Central memory CD8-positive, alpha-beta T cell (primary cell): Measurements from ENCODE around the gene TFDP1.

Experiments
- ATAC-seq: fragments of 150-1000 bp; cut with Tn5 transposase; replicated peaks from 2 replicates; pipeline ENCODE4 v1.10.0; 2022; ENCODE audit warnings: mild to moderate bottlenecking, moderate FRiP score, moderate number of reproducible peaks; ENCODE audit not compliant: poor library complexity, severe bottlenecking; ENCODE audit errors: extremely low read depth
- DNase-seq, 2 donors: peaks; one replicate each; pipeline ENCODE4 v3.0.0; 2021; ENCODE audit warnings: low spot score in 2 of 2
- H3K27ac Mint-ChIP-seq: one replicate; pipeline ENCODE4 v1.8.0; 2022; ENCODE audit warnings: low read depth, mild to moderate bottlenecking, moderate library complexity, mixed read lengths
- H3K27me3 Mint-ChIP-seq: one replicate; pipeline ENCODE4 v1.8.0; 2022; ENCODE audit warnings: mixed read lengths
- H3K36me3 Mint-ChIP-seq: one replicate; pipeline ENCODE4 v1.8.0; 2022; ENCODE audit warnings: mild to moderate bottlenecking, moderate library complexity, mixed read lengths; ENCODE audit not compliant: insufficient read depth
- H3K4me1 Mint-ChIP-seq: one replicate; pipeline ENCODE4 v1.8.0; 2022; ENCODE audit warnings: mixed read lengths
- H3K4me3 Mint-ChIP-seq: one replicate; pipeline ENCODE4 v1.8.0; 2022; ENCODE audit warnings: mild to moderate bottlenecking, moderate library complexity, mixed read lengths
- H3K9me3 Mint-ChIP-seq: one replicate; pipeline ENCODE4 v1.8.0; 2022; ENCODE audit warnings: mixed read lengths

The TFDP1 gene

GRCh38 chr13:113598481-113598880 is 13.9 kb downstream of the TFDP1 start:
- ATAC-seq: no peak
- Mint-ChIP-seq H3K4me1 (peaks cover 27% of the 10 kb centered on the region), H3K27ac (no peak overlapping the region), H3K36me3 (peaks cover 5% of the 10 kb centered on the region), H3K4me3 (no peak overlapping the region), H3K27me3 (no peaks in the 10 kb centered on the region), H3K9me3 (no peaks in the 10 kb centered on the region)
- DNase-seq: no peak

- Mint-ChIP-seq H3K4me3 (no peak overlapping the region), H3K27me3 (no peaks in the 10 kb centered on the region), H3K9me3 (no peaks in the 10 kb centered on the region), H3K4me1 (peaks cover 27% of the 10 kb centered on the region), H3K27ac (no peak overlapping the region), H3K36me3 (peaks cover 5% of the 10 kb centered on the region)
- no peak for ATAC-seq
- DNase-seq: no peak
Measured at GRCh38 chr13:113599391-113599790, 14.8 kb downstream of the TFDP1 start.

- no peak for DNase-seq
Measured at GRCh38 chr13:113601166-113602070, 16.9 kb downstream of the TFDP1 start.

GRCh38 chr13:113602291-113602988 is 17.9 kb downstream of the TFDP1 start:
- Mint-ChIP-seq H3K27ac (peak overlapping the region; percentile 79), H3K4me3 (no peak overlapping the region), H3K4me1 (peaks cover 38% of the 10 kb centered on the region), H3K36me3 (peaks cover 5% of the 10 kb centered on the region), H3K27me3 (no peaks in the 10 kb centered on the region), H3K9me3 (no peaks in the 10 kb centered on the region)
- no peak for ATAC-seq
- no peak for DNase-seq

More at GRCh38 chr13:113601166-113602070, 16.9 kb downstream of the TFDP1 start:
- Mint-ChIP-seq H3K36me3 (peaks cover 5% of the 10 kb centered on the region), H3K9me3 (no peaks in the 10 kb centered on the region), H3K4me1 (peaks cover 36% of the 10 kb centered on the region), H3K27me3 (no peaks in the 10 kb centered on the region), H3K27ac (peak overlapping the region; percentile 79), H3K4me3 (no peak overlapping the region)
- no peak for ATAC-seq

GRCh38 chr13:113603116-113603710 is 18.7 kb downstream of the TFDP1 start:
- peaks cover 5% of the 10 kb centered on the region for H3K36me3 Mint-ChIP-seq
- peaks cover 38% of the 10 kb centered on the region for H3K4me1 Mint-ChIP-seq
- H3K27ac Mint-ChIP-seq: no peak overlapping the region
- ATAC-seq (no peak), DNase-seq (no peak)
- no peaks in the 10 kb centered on the region for H3K27me3 Mint-ChIP-seq
- H3K9me3 Mint-ChIP-seq: no peaks in the 10 kb centered on the region
- no peak overlapping the region for H3K4me3 Mint-ChIP-seq

GRCh38 chr13:113604186-113604585 is 19.6 kb downstream of the TFDP1 start:
- no peak for ATAC-seq
- Mint-ChIP-seq H3K27ac (no peak overlapping the region), H3K4me1 (peaks cover 40% of the 10 kb centered on the region), H3K36me3 (peaks cover 6% of the 10 kb centered on the region), H3K9me3 (no peaks in the 10 kb centered on the region), H3K4me3 (no peak overlapping the region), H3K27me3 (no peaks in the 10 kb centered on the region)
- DNase-seq: no peak

- Mint-ChIP-seq H3K4me3 (no peak overlapping the region), H3K4me1 (peaks cover 40% of the 10 kb centered on the region), H3K36me3 (peaks cover 6% of the 10 kb centered on the region), H3K27ac (peak overlapping the region; percentile 76), H3K9me3 (no peaks in the 10 kb centered on the region), H3K27me3 (no peaks in the 10 kb centered on the region)
- DNase-seq (no peak), ATAC-seq (no peak)
Measured at GRCh38 chr13:113605461-113605860, 20.9 kb downstream of the TFDP1 start.

GRCh38 chr13:113605866-113606438 is 21.4 kb downstream of the TFDP1 start:
- Mint-ChIP-seq H3K9me3 (no peaks in the 10 kb centered on the region), H3K36me3 (peaks cover 8% of the 10 kb centered on the region), H3K4me3 (no peak overlapping the region), H3K27ac (peak overlapping the region; percentile 76), H3K27me3 (no peaks in the 10 kb centered on the region), H3K4me1 (peaks cover 40% of the 10 kb centered on the region)
- ATAC-seq: no peak
- DNase-seq: no peak

GRCh38 chr13:113607056-113607888 is 22.7 kb downstream of the TFDP1 start:
- H3K4me1 Mint-ChIP-seq: peaks cover 32% of the 10 kb centered on the region
- H3K9me3 Mint-ChIP-seq: no peaks in the 10 kb centered on the region
- DNase-seq (no peak), ATAC-seq (peak; percentile 49)
- peak overlapping the region; percentile 47 for H3K27ac Mint-ChIP-seq
- no peak overlapping the region for H3K4me3 Mint-ChIP-seq
- H3K27me3 Mint-ChIP-seq: no peaks in the 10 kb centered on the region
- peaks cover 5% of the 10 kb centered on the region for H3K36me3 Mint-ChIP-seq

- Mint-ChIP-seq H3K9me3 (no peaks in the 10 kb centered on the region), H3K4me3 (no peak overlapping the region), H3K27ac (peak overlapping the region; percentile 47), H3K27me3 (no peaks in the 10 kb centered on the region), H3K4me1 (peaks cover 28% of the 10 kb centered on the region), H3K36me3 (peaks cover 7% of the 10 kb centered on the region)
- ATAC-seq: no peak
- no peak for DNase-seq
Measured at GRCh38 chr13:113607889-113608635, 23.5 kb downstream of the TFDP1 start.

- peaks cover 26% of the 10 kb centered on the region for H3K4me1 Mint-ChIP-seq
- ATAC-seq: no peak
- H3K27me3 Mint-ChIP-seq: no peaks in the 10 kb centered on the region
- no peak overlapping the region for H3K4me3 Mint-ChIP-seq
- H3K27ac Mint-ChIP-seq: peak overlapping the region; percentile 47
- no peaks in the 10 kb centered on the region for H3K9me3 Mint-ChIP-seq
- DNase-seq: no peak
- peaks cover 7% of the 10 kb centered on the region for H3K36me3 Mint-ChIP-seq
Measured at GRCh38 chr13:113608967-113609533, 24.5 kb downstream of the TFDP1 start.
